WTC11 (cell line): Measurements from ENCODE around the gene MAGEB5. TPM values are rescaled to one million over a fixed set of nuclear protein-coding genes. Genes with fewer than 3 reads are reported as not detected.

Source experiments
- total RNA-seq: library from RNA; stranded (reverse); gene quantifications from 3 replicates; pipeline ENCODE4 v1.2.3, GENCODE V29; 2021

MAGEB5 gene
- total RNA-seq, 1 experiment from 2014 or later = not detected

Other genes with a start within 250 kb of the MAGEB5 start
- not detected in 3 replicates for gene MAGEB18, start 77.8 kb upstream of the MAGEB5 start, total RNA-seq
- gene MAGEB6B, start 55.6 kb upstream of the MAGEB5 start, total RNA-seq = not detected in 3 replicates
- not detected in 3 replicates for gene MAGEB6, start 23.7 kb upstream of the MAGEB5 start, total RNA-seq